Stimulated activated naive CD8-positive, alpha-beta T cell treated with anti-CD3 and anti-CD28 coated beads, Interleukin-15, Interleukin-2, amounts not matched to agents 100 ng/mL and 50 ng/mL, for 24 hours (primary cell): ENCODE measurements around the gene ZNF133.
"Not testable (repeated sequence)": the region's sequence is repeated elsewhere in the genome, so short reads cannot be mapped to it uniquely, and the experiment has no call there.

ENCODE experiments used
- H3K27ac Mint-ChIP-seq: one replicate; pipeline ENCODE4 v1.8.0; 2021; ENCODE audit warnings: mild to moderate bottlenecking, mixed read lengths
- H3K27me3 Mint-ChIP-seq: one replicate; pipeline ENCODE4 v1.8.0; 2021; ENCODE audit warnings: mixed read lengths
- H3K36me3 Mint-ChIP-seq: one replicate; pipeline ENCODE4 v1.8.0; 2021; ENCODE audit warnings: low read depth, mixed read lengths
- H3K4me1 Mint-ChIP-seq: one replicate; pipeline ENCODE4 v1.8.0; 2021; ENCODE audit warnings: low read depth, mixed read lengths
- H3K4me3 Mint-ChIP-seq: one replicate; pipeline ENCODE4 v1.8.0; 2021; ENCODE audit warnings: mild to moderate bottlenecking, mixed read lengths
- H3K9me3 Mint-ChIP-seq: one replicate; pipeline ENCODE4 v1.8.0; 2021; ENCODE audit warnings: mixed read lengths

The ZNF133 gene

DNA sequence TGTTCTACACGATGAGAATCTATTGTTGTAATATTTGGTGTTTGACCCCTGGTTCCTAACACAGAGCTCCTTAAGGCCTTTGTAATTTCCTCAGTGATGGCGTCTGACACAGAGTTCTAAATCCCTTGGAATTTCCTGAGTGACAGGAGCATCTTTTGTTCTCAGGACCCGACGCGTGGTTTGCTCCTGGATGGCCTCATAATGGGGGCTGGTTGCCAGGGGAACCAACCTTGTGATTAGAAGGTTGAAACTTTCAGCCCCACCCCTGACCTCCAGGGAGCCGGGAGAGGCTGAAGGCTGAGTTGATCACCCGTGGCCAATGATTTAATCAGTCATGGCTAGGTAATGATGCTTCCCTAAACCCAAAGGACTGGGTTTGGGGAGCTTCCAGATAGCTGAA lies 20.5 kb upstream of the ZNF133 start:
- Mint-ChIP-seq H3K4me1 (no peaks in the 10 kb centered on the region), H3K27ac (no peak overlapping the region), H3K9me3 (no peaks in the 10 kb centered on the region), H3K36me3 (no peaks in the 10 kb centered on the region), H3K27me3 (peaks cover 28% of the 10 kb centered on the region), H3K4me3 (no peak overlapping the region)

DNA sequence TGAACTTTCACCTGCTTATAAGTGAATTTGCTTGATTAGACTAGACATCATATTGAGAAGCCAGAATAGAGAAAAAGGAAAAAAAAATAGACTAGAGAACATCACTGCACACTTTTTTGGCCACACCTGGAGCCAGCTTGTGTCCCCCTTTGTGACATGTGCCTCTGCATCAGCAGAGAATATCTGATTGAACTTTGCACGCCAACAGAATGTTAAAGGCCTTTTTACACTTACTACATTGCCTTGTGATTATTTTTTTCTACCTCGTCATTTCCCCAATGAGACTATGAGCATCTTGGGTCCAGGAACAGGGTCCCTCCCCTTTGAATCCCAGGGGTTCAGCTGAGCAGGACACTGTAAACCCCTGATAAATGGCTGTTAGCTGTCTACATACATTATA lies 17.2 kb upstream of the ZNF133 start:
- H3K36me3 Mint-ChIP-seq: no peaks in the 10 kb centered on the region
- no peaks in the 10 kb centered on the region for H3K9me3 Mint-ChIP-seq
- no peak overlapping the region for H3K27ac Mint-ChIP-seq
- H3K4me3 Mint-ChIP-seq: no peak overlapping the region
- H3K4me1 Mint-ChIP-seq: no peaks in the 10 kb centered on the region
- peaks cover 38% of the 10 kb centered on the region for H3K27me3 Mint-ChIP-seq

DNA sequence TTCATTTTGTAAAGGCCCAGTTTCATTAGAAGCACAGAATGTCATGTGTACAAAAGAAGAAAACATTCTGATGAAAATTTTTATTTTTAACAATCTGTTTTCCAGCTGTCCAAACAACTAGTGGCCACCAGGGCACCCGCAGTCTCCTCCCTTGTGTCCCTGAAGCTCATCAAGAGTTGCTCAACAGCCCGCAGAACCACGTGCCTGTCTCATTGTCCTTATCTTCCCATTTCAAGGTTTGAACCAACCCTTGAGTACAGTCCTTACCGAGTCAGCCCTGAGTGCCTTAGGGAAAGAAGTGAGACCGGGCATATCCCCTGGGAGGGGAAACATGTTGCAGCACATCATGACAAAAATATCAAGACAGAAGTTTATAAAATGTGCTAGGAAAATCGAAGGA lies 15.9 kb upstream of the ZNF133 start:
- no peaks in the 10 kb centered on the region for H3K9me3 Mint-ChIP-seq
- H3K4me1 Mint-ChIP-seq: no peaks in the 10 kb centered on the region
- no peak overlapping the region for H3K27ac Mint-ChIP-seq
- no peaks in the 10 kb centered on the region for H3K36me3 Mint-ChIP-seq
- peaks cover 33% of the 10 kb centered on the region for H3K27me3 Mint-ChIP-seq
- no peak overlapping the region for H3K4me3 Mint-ChIP-seq

DNA sequence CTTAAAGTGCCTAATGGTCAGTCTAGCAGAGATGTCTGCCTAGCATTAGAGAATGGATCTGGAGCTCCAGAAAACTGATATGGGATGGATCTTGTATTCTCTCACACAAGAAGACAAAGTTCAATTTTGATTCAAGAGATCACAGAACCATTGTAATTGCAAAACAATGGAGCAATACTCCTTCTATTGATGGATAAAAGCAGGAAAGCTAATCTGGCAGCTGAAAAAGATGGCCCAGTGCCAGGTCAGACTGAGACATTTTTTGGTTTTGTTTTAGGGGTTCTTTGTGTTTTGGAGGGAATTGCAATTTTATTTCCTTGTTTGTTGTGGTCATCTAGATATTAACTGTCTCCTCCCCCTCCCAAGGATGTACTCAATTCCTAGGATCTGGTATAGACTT lies 14.6 kb upstream of the ZNF133 start:
- Mint-ChIP-seq H3K36me3 (no peaks in the 10 kb centered on the region), H3K27me3 (peaks cover 36% of the 10 kb centered on the region), H3K27ac (no peak overlapping the region), H3K9me3 (no peaks in the 10 kb centered on the region), H3K4me3 (no peak overlapping the region), H3K4me1 (no peaks in the 10 kb centered on the region)

DNA sequence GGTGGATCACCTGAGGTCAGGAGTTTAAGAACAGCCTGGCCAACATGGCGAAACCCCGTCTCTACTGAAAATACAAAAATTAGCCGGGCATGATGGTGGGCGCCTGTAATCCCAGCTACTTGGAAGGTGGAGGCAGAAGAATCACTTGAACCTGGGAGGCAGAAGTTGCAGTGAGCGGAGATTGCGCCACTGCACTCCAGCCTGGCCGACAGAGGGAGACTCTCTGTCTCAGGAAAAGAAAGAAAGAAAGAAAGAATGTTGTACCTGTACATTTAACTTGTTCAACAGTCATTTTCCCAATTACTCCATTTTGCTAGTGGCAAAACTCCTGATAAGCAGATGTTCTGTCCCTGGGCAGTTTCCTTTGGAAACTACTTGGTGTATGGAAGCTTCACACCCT lies 12.4 kb upstream of the ZNF133 start:
- H3K4me3 Mint-ChIP-seq, H3K4me1 Mint-ChIP-seq, H3K36me3 Mint-ChIP-seq, H3K27ac Mint-ChIP-seq, H3K9me3 Mint-ChIP-seq: not testable (repeated sequence)
- H3K27me3 Mint-ChIP-seq: peaks cover 52% of the 10 kb centered on the region

DNA sequence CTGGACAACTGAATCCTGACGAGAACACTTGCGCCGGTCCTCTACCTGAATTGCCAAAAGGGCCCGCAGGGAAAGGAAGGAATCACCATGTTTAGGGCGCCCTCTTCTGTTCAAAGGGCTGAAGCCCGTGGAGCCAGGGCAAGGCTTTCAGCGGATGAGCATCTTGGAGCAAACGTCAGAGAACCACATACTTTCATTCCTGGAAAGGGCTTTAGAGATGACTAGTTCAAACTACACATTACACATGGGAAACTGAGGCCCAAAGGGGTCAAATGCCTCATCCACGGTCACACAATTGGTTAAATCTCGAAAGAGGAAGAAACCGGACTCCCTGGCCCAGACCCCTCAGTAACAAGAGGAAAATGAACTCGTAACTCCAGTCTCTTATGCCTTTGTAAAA lies 11.5 kb upstream of the ZNF133 start:
- no peaks in the 10 kb centered on the region for H3K4me1 Mint-ChIP-seq
- H3K27me3 Mint-ChIP-seq: peaks cover 49% of the 10 kb centered on the region
- H3K27ac Mint-ChIP-seq: no peak overlapping the region
- H3K36me3 Mint-ChIP-seq: no peaks in the 10 kb centered on the region
- no peaks in the 10 kb centered on the region for H3K9me3 Mint-ChIP-seq
- no peak overlapping the region for H3K4me3 Mint-ChIP-seq

DNA sequence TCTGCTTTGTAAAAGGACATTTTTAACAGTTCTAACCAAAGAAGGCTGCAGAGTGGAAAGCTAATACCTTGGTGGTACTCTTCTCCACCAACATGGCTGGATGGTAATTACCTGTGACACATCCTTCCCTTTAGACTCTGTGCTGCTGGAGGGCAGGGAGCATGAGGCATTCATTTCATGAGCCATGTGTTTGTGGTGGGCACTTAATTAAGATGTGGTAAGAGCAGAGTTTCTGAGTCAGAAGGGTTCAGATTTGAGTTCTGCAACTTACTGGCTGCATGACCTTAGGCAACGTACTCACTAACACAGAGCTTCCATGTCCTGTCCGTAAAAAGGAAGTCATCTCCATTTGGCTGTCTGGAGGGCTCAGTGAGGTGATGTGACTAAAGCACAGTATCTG lies 9.1 kb upstream of the ZNF133 start:
- no peak overlapping the region for H3K4me3 Mint-ChIP-seq
- H3K27me3 Mint-ChIP-seq: peaks cover 54% of the 10 kb centered on the region
- no peaks in the 10 kb centered on the region for H3K9me3 Mint-ChIP-seq

DNA sequence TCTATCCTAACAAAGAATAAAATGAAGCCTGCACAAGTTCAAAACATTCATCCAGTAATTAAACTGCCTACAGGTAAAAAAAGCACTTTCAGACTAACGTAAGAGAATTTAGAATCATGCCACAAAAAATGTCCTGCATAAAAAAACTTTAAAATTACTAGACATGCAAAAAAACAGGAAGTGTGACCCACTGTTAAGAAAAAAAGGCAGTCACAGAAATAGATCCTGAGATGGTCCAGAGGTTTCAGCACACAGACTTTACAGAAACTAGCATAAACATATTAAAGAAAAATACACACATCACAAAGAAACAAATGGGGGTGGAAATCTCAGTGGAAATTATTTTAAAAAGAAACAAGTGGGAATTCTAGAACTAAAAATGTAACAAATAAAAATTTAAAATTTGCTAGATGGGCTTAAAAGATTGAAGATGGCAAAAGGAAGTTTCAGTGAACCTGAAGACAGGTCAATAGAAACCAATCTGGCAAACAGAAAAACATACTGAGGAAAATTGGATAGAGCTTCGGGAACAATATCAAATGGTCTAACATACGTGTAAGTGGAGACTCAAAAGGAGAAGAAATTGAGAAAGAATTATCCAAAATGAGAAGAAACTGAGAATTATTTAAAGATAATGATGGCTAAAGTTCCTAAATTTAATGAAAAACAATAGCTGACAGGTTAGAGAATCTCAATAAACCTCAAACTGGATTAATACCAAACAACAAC lies 3.4 kb upstream of the ZNF133 start:
- Mint-ChIP-seq H3K4me3 (no peak overlapping the region), H3K27me3 (peaks cover 42% of the 10 kb centered on the region)

More for the DNA sequence above, 9.1 kb upstream of the ZNF133 start:
- Mint-ChIP-seq H3K36me3 (no peaks in the 10 kb centered on the region), H3K4me1 (no peaks in the 10 kb centered on the region), H3K27ac (no peak overlapping the region)

DNA sequence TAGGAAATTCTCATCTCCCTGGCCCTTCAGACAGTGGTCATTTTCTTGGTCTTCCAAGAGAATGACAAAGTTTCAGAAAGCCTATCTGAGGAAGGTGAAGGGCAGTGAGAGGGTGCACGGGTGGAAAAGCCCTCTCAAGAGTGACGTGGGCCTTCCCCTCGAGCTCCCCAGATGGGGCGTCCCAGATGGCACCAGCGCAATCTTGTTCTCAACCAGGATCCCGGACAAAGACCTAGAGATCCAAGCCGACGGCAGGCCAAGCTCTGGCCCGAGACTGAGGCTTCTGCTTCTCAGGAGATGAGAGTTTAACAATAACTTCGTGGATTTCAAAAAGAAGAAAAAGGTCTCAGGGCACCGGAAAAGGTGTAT lies 797 bp upstream of the ZNF133 start:
- Mint-ChIP-seq H3K4me1 (peaks cover 20% of the 10 kb centered on the region), H3K27ac (peak overlapping the region; percentile 94), H3K9me3 (peaks cover 15% of the 10 kb centered on the region), H3K27me3 (peaks cover 26% of the 10 kb centered on the region), H3K4me3 (peak overlapping the region; percentile 97), H3K36me3 (peaks cover 25% of the 10 kb centered on the region)

More for the DNA sequence above, 3.4 kb upstream of the ZNF133 start:
- H3K4me1 Mint-ChIP-seq: peaks cover 16% of the 10 kb centered on the region
- peaks cover 15% of the 10 kb centered on the region for H3K9me3 Mint-ChIP-seq
- H3K27ac Mint-ChIP-seq: no peak overlapping the region
- peaks cover 5% of the 10 kb centered on the region for H3K36me3 Mint-ChIP-seq

DNA sequence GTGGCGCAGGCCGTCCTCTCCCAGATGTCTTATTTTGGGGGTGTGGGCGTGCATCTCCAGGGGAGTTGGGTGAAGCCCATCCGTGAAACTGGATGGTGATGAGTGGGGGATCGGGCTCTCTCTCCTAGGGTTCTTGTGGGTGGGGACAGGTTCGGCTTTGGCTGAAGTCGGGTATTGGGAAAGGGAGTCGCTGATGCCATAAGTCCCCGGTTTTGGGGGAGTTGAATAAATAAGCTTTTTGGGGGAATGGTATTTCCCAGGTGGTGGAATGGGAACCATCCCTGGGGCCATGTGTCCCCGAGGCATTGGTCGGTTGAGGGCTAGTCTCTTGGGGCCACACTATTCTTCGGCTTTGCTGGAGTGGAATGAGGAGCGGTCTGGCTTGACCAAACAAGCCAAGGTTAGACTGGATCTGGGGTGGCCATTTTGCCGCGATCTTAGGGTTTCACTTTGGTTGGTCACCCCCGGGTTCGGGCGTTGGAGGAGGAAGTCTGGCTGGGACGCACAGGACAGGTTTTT lies 481 bp downstream of the ZNF133 start:
- Mint-ChIP-seq H3K36me3 (peaks cover 30% of the 10 kb centered on the region), H3K4me1 (peaks cover 20% of the 10 kb centered on the region), H3K27me3 (peaks cover 18% of the 10 kb centered on the region), H3K9me3 (peaks cover 15% of the 10 kb centered on the region), H3K27ac (peak overlapping the region; percentile 94), H3K4me3 (peak overlapping the region; percentile 97)

DNA sequence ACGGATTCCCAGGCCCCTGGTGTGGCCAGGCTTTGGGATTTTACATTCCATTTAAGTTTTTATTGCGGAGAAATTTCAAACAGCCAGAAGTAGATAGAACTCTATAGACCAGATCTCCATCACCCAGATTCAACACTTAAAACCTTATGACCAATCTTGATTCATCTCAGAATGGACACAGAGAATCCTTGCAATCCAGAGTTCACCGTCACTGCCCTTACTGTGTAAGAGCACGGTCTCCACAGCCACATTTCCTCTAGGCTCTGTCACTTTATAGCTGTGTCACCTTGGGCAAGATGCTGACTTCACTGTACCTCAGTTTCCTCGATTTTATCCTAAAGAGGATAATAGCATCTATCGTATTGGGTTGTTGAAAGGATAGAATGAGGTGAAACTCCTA lies 979 bp downstream of the ZNF133 start:
- Mint-ChIP-seq H3K4me3 (peak overlapping the region; percentile 97), H3K9me3 (peaks cover 15% of the 10 kb centered on the region), H3K27ac (peak overlapping the region; percentile 94), H3K4me1 (peaks cover 20% of the 10 kb centered on the region), H3K27me3 (peaks cover 13% of the 10 kb centered on the region), H3K36me3 (peaks cover 34% of the 10 kb centered on the region)

DNA sequence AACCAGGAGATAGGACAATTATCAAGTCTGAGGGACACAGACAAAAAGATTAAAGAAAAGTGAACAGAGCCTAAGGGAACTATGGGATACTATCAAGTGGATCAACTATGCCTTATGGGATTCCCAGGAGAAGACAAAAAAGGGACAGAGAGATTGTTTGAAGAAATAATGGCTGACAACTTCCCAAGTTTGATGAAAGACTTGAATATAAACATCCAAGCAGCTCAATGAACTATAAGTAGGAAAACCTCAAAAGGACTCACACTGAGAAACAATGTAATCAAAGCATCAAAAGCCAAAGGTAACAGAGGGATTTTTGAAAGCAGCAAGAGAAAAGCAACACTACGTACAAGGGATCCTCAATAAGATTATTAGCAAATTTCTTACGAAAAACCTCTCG lies 11.0 kb downstream of the ZNF133 start:
- H3K9me3 Mint-ChIP-seq: peaks cover 11% of the 10 kb centered on the region
- H3K27me3 Mint-ChIP-seq: no peaks in the 10 kb centered on the region
- no peak overlapping the region for H3K27ac Mint-ChIP-seq
- H3K4me1 Mint-ChIP-seq: no peaks in the 10 kb centered on the region
- H3K4me3 Mint-ChIP-seq: no peak overlapping the region
- H3K36me3 Mint-ChIP-seq: peaks cover 36% of the 10 kb centered on the region

DNA sequence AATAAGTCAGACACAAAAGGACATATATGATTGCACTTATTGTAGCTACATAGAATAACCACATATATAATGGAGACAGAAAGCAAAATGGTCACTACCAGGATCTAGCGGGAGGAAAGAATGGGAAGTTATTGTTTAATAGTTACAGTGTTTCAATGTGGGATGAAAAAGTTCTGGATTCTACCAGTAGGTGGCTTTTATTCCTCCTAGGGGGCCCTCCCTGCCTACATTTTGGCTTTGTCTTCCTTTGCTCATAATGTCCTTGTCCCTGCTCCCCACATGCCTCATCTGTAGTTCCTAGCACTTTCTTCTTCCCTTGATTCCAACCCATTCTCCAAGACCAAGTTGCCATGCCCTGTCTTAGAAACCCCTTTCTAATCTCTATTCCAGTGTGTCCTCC lies 16.3 kb downstream of the ZNF133 start:
- Mint-ChIP-seq H3K4me1 (no peaks in the 10 kb centered on the region), H3K27me3 (no peaks in the 10 kb centered on the region), H3K36me3 (peaks cover 39% of the 10 kb centered on the region), H3K27ac (no peak overlapping the region), H3K9me3 (peaks cover 4% of the 10 kb centered on the region), H3K4me3 (no peak overlapping the region)

DNA sequence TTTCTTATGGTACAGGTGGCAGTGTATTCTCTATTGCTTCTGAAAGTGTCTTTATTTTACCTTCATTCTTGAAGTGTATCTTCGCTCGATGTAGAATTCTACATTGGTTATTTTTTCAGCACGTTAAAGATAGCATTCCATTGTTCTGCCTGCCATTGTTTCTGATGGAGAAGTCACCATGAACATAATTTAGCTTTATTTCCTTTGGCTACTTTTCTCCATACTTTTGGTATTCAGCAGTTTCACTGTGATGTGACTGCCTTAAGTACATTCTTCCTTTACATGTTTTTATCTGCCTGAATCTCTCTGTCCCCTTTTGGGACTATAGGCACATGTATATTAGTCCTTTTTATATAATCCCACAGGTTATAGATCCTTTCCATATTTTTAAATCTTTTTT lies 19.0 kb downstream of the ZNF133 start:
- Mint-ChIP-seq H3K27ac (no peak overlapping the region), H3K4me3 (no peak overlapping the region), H3K27me3 (no peaks in the 10 kb centered on the region), H3K9me3 (no peaks in the 10 kb centered on the region), H3K36me3 (peaks cover 47% of the 10 kb centered on the region), H3K4me1 (no peaks in the 10 kb centered on the region)

DNA sequence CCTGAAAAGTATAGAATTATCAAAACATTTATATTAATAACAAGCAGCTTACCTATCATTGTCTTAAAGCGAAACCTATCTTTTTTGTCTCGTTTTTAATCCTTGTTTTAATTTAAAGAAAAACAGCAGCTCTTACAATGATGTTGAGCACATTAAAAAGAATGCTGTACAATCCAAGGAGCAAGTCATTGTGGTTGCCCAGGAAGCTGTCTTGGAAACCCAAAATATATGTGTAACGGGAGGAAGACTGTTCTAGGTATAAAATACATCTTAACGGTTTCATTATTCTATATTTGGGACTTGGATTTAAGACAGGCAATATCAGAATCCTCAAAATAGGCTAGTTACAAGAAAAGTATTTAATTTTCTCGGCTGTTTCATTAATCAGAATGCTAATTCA lies 21.7 kb downstream of the ZNF133 start:
- H3K27ac Mint-ChIP-seq: no peak overlapping the region
- H3K4me3 Mint-ChIP-seq: no peak overlapping the region
- H3K4me1 Mint-ChIP-seq: no peaks in the 10 kb centered on the region
- no peaks in the 10 kb centered on the region for H3K27me3 Mint-ChIP-seq
- no peaks in the 10 kb centered on the region for H3K9me3 Mint-ChIP-seq
- peaks cover 65% of the 10 kb centered on the region for H3K36me3 Mint-ChIP-seq

DNA sequence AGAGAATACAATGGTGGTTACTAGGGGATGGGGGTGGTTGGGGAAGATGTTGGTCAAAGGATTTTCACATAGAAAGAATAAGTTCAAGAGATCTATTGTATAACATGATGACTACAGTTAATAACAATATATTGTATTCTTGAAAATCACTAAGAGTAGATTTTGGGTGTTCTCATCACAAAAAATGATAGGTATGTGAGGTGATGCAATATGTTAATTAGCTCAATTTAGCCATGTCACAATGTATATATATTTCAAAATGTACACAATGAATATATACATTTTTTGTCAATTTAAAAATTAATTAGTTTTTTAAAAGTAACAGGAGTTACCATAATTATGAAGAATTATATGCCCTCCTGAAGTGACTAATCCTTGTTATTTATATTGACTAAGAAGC lies 22.3 kb downstream of the ZNF133 start:
- Mint-ChIP-seq H3K27ac (no peak overlapping the region), H3K27me3 (no peaks in the 10 kb centered on the region), H3K9me3 (no peaks in the 10 kb centered on the region), H3K4me1 (no peaks in the 10 kb centered on the region), H3K36me3 (peaks cover 66% of the 10 kb centered on the region), H3K4me3 (no peak overlapping the region)
